Neutrophil (primary cell): ENCODE measurements around the gene CPSF6.
"Not testable (repeated sequence)": the region's sequence is repeated elsewhere in the genome, so short reads cannot be mapped to it uniquely, and the experiment has no call there.

Source experiments
- H3K27ac ChIP-seq: fragments of 200-600 bp; sonication (generic); 2 replicates; pipeline ENCODE4 v1.5.1; 2016; ENCODE audit warnings: mild to moderate bottlenecking, moderate library complexity
- H3K27me3 ChIP-seq: fragments of 200-600 bp; sonication (generic); 2 replicates; pipeline ENCODE4 v1.6.0; 2016; ENCODE audit warnings: mild to moderate bottlenecking
- H3K36me3 ChIP-seq: fragments of 200-600 bp; sonication (generic); 2 replicates; pipeline ENCODE4 v1.5.1; 2017
- H3K4me1 ChIP-seq, 2 experiments: fragments of 200-600 bp in 1 of 2; sonication (generic) in 1 of 2; 1 replicate in 1 of 2; 2 replicates in 1 of 2; pipeline versions ENCODE4 v1.5.1 to v1.6.1; 2013 to 2016; ENCODE audit warnings: low read depth in 1 of 2, low read length in 1 of 2, mild to moderate bottlenecking in 1 of 2, moderate library complexity in 1 of 2; ENCODE audit not compliant: control insufficient read depth in 1 of 2, insufficient read depth in 1 of 2
- H3K4me3 ChIP-seq, 2 experiments: fragments of 200-600 bp in 1 of 2; sonication (generic) in 1 of 2; 1 replicate in 1 of 2; 2 replicates in 1 of 2; pipeline ENCODE4 v1.5.1; 2013 to 2016; ENCODE audit warnings: low read depth in 1 of 2, low read length in 1 of 2, mild to moderate bottlenecking in 1 of 2, moderate library complexity in 1 of 2
- H3K9me3 ChIP-seq: fragments of 200-600 bp; sonication (generic); 2 replicates; pipeline ENCODE4 v1.5.1; 2016
- CTCF ChIP-seq: fragments of 200-600 bp; sonication (generic); IDR thresholded peaks from 2 replicates; pipeline ENCODE4 v1.5.1; 2016; ENCODE audit warnings: antibody characterized with exemption

Gene CPSF6

GRCh38 chr12:69265205-69265604 is 25.8 kb downstream of the CPSF6 start:
- Histone ChIP-seq H3K4me3 (no peak overlapping the region), H3K9me3 (no peaks in the 10 kb centered on the region), H3K4me1 (no peaks in the 10 kb centered on the region), H3K27me3 (no peaks in the 10 kb centered on the region), H3K27ac (no peak overlapping the region), H3K36me3 (peaks cover 70% of the 10 kb centered on the region)
- no peak for TF ChIP-seq CTCF

GRCh38 chr12:69265633-69266032 is 26.3 kb downstream of the CPSF6 start:
- not testable (repeated sequence) for H3K27ac ChIP-seq, H3K4me3 ChIP-seq, H3K4me1 ChIP-seq, H3K27me3 ChIP-seq, H3K9me3 ChIP-seq
- peaks cover 69% of the 10 kb centered on the region for H3K36me3 ChIP-seq

GRCh38 chr12:69266036-69266635 is 26.8 kb downstream of the CPSF6 start:
- TF ChIP-seq CTCF, result no peak
- no peak overlapping the region for H3K27ac ChIP-seq
- H3K27me3 ChIP-seq, result no peaks in the 10 kb centered on the region
- H3K9me3 ChIP-seq, result no peaks in the 10 kb centered on the region
- peaks cover 65% of the 10 kb centered on the region for H3K36me3 ChIP-seq
- no peaks in the 10 kb centered on the region for H3K4me1 ChIP-seq
- H3K4me3 ChIP-seq, result no peak overlapping the region

- peaks cover 35% of the 10 kb centered on the region for H3K36me3 ChIP-seq
- no peaks in the 10 kb centered on the region for H3K27me3 ChIP-seq
- H3K27ac ChIP-seq, result no peak overlapping the region
- H3K4me3 ChIP-seq, result no peak overlapping the region
- TF ChIP-seq CTCF, result no peak
- H3K9me3 ChIP-seq, result no peaks in the 10 kb centered on the region
- H3K4me1 ChIP-seq, result no peaks in the 10 kb centered on the region
Observed at GRCh38 chr12:69269736-69270135, 30.4 kb downstream of the CPSF6 start.

GRCh38 chr12:69272511-69272910 is 33.1 kb downstream of the CPSF6 start:
- peaks cover 20% of the 10 kb centered on the region for H3K36me3 ChIP-seq
- TF ChIP-seq CTCF, result no peak
- H3K4me1 ChIP-seq, result no peaks in the 10 kb centered on the region
- H3K27me3 ChIP-seq, result no peaks in the 10 kb centered on the region
- no peaks in the 10 kb centered on the region for H3K9me3 ChIP-seq
- no peak overlapping the region for H3K27ac ChIP-seq
- no peak overlapping the region for H3K4me3 ChIP-seq

GRCh38 chr12:69274861-69275260 is 35.5 kb downstream of the CPSF6 start:
- no peaks in the 10 kb centered on the region for H3K9me3 ChIP-seq
- H3K27me3 ChIP-seq, result no peaks in the 10 kb centered on the region
- H3K4me1 ChIP-seq, result no peaks in the 10 kb centered on the region
- no peak for TF ChIP-seq CTCF
- no peak overlapping the region for H3K4me3 ChIP-seq
- H3K27ac ChIP-seq, result no peak overlapping the region
- peaks cover 10% of the 10 kb centered on the region for H3K36me3 ChIP-seq
